ENCODE measurements around the gene POPDC3. TPM values are rescaled to one million over a fixed set of nuclear protein-coding genes. Genes with fewer than 3 reads are reported as not detected.

POPDC3 gene
- total and polyA plus RNA-seq, 2 of the 13 experiments (the other 11 are each of a cell fraction or from before 2014, with no cell fraction given), result 0.18 to 0.20 TPM

GRCh38 chr6:105199711-105200110, 19.9 kb upstream of the POPDC3 start:
- FAIRE-seq, result no peak
- Histone ChIP-seq H3K79me2 (ENCODE audit: insufficient read depth, low read length) (no peaks in the 10 kb centered on the region), H3K4me2 (ENCODE audit: low read depth, low read length) (no peak overlapping the region), H3K4me3 (replicated peaks in 1 of 3; ENCODE audit: insufficient read depth in 1 of 3, low read depth in 2 of 3, low read length in 3 of 3) (no peak overlapping the region), H3K9ac (ENCODE audit: insufficient read depth, low read depth, low read length) (no peak overlapping the region), H3K4me1 (ENCODE audit: insufficient read depth, low read length) (no peaks in the 10 kb centered on the region), H3K36me3 (replicated peaks in 1 of 2; ENCODE audit: control insufficient read depth in 1 of 2, insufficient read depth in 2 of 2, low read length in 2 of 2) (no peaks in the 10 kb centered on the region), H3K9me3 (ENCODE audit: low read length) (no peaks in the 10 kb centered on the region), H4K20me1 (ENCODE audit: insufficient read depth, low read length) (no peaks in the 10 kb centered on the region), H2AFZ (ENCODE audit: low read length) (no peak overlapping the region), H3K27ac (ENCODE audit: extremely low read length, insufficient read depth, low read length) (no peak overlapping the region), H3K27me3 (ENCODE audit: control insufficient read depth in 1 of 2, insufficient read depth in 2 of 2, low read length in 2 of 2) (no peaks in the 10 kb centered on the region)
- no peak for DNase-seq (ENCODE audit: low spot score)
- ChIA-PET POLR2A (no interaction called here), CTCF (ENCODE audit: low intra/inter-chr PET ratio, low total read pairs) (no interaction called here)
- intact Hi-C loops (cut with micrococcal nuclease; ENCODE audit: unreplicated experiment) (no loop called here), in situ Hi-C loops (cut with HindIII; ENCODE audit: extremely low pct_ligation_motif_present, low pct_unique_long_range_greater_than_20kb) (no loop called here)
- no TSS peak for BruUV-seq (replicated peaks)
- 12% methylated on average over 6 of the region's 6 CpGs for WGBS (ENCODE audit: low lambda C conversion rate)
- no peak for ATAC-seq
- TF ChIP-seq KDM3A (CRISPR knock-in tag; IDR thresholded peaks at IDR 0.05; ENCODE audit: low read depth) (no peak), ARHGAP35 (CRISPR knock-in tag; IDR thresholded peaks at IDR 0.05; ENCODE audit: borderline replicate concordance) (no peak), ZNF101 (CRISPR knock-in tag; IDR thresholded peaks at IDR 0.05; ENCODE audit: borderline replicate concordance, low read depth) (no peak), TGIF2 (CRISPR knock-in tag; IDR thresholded peaks at IDR 0.05) (no peak), KLF12 (CRISPR knock-in tag; IDR thresholded peaks at IDR 0.05; ENCODE audit: borderline replicate concordance) (no peak), ZNF234 (CRISPR knock-in tag; conservative IDR thresholded peaks at IDR 0.05) (no peak), ZNF17 (CRISPR knock-in tag; IDR thresholded peaks at IDR 0.05) (no peak), ZNF563 (CRISPR knock-in tag; IDR thresholded peaks at IDR 0.05) (no peak), POLR2AphosphoS5 (IDR thresholded peaks at IDR 0.05; ENCODE audit: low read depth, low read length) (no peak), ZNF34 (CRISPR knock-in tag; IDR thresholded peaks at IDR 0.05; ENCODE audit: borderline replicate concordance) (no peak), ZBTB37 (CRISPR knock-in tag; IDR thresholded peaks at IDR 0.05) (no peak), MED8 (CRISPR knock-in tag; IDR thresholded peaks at IDR 0.05; ENCODE audit: insufficient replicate concordance) (no peak)
